B cell (primary cell): ENCODE measurements around the gene SHC3. TPM values are rescaled to one million over a fixed set of nuclear protein-coding genes. Genes with fewer than 3 reads are reported as not detected.

Experiments used
- ATAC-seq: fragments of 200-7000 bp; cut with Tn5 transposase; one replicate; pipeline ENCODE4 v1.10.0; 2021; ENCODE audit warnings: low read depth, mild to moderate bottlenecking, moderate number of reproducible peaks, moderate library complexity
- CTCF ChIA-PET: fragments of 350-600 bp; sonication (Branson Sonifier 250); formaldehyde crosslinking; loops from one replicate; lab custom pipeline; 2021; ENCODE audit warnings: antibody characterized with exemption, inconsistent platforms; lab: Charles Lee
- POLR2A ChIA-PET: fragments of 350-600 bp; sonication (Branson Sonifier 250); formaldehyde crosslinking; loops from one replicate; lab custom pipeline; 2021; ENCODE audit warnings: antibody characterized with exemption; lab: Charles Lee
- DNase-seq: peaks from one replicate; pipeline ENCODE4 v3.0.0; 2013
- H2AFZ ChIP-seq: 2 replicates; pipeline ENCODE4 v1.6.1; 2012; ENCODE audit warnings: mild to moderate bottlenecking, low read depth, low read length; ENCODE audit not compliant: insufficient read depth, poor library complexity, severe bottlenecking
- H3K27ac ChIP-seq, 2 donors: 1 replicate in 1 of 2; 2 replicates in 1 of 2; pipeline ENCODE4 v1.5.1; 2012 to 2013; ENCODE audit warnings: low read length in 2 of 2, mild to moderate bottlenecking in 2 of 2, moderate library complexity in 1 of 2
- H3K27me3 ChIP-seq, 4 experiments: fragments of 200-600 bp in 1 of 4; sonication (generic) in 1 of 4; replicated peaks in 1 of 4; 1 replicate in 2 of 4; 2 replicates in 2 of 4; pipeline versions ENCODE4 v1.6.1 to v1.7.0; 2013 to 2016; ENCODE audit warnings: low read length in 3 of 4, mild to moderate bottlenecking in 2 of 4, mixed read lengths in 1 of 4, moderate library complexity in 1 of 4; ENCODE audit not compliant: insufficient read depth in 4 of 4, control insufficient read depth in 3 of 4; ENCODE audit errors: control extremely low read depth in 1 of 4
- H3K36me3 ChIP-seq, 2 experiments: replicated peaks in 1 of 2; 1 replicate in 1 of 2; 2 replicates in 1 of 2; pipeline versions ENCODE4 v1.6.1 to v1.7.1; 2013; ENCODE audit warnings: low read length in 1 of 2; ENCODE audit not compliant: insufficient read depth in 2 of 2, control insufficient read depth in 1 of 2; ENCODE audit errors: control extremely low read depth in 1 of 2, extremely low read depth in 1 of 2
- H3K4me1 ChIP-seq, 2 donors: fragments of 200-600 bp in 1 of 2; sonication (generic) in 1 of 2; 1 replicate in 1 of 2; 2 replicates in 1 of 2; pipeline versions ENCODE4 v1.5.1 to v1.6.1; 2013 to 2017; ENCODE audit warnings: low read length in 2 of 2; ENCODE audit not compliant: control insufficient read depth in 2 of 2, insufficient read depth in 2 of 2
- H3K4me2 ChIP-seq: replicated peaks from 2 replicates; pipeline ENCODE3; 2012; ENCODE audit warnings: mild to moderate bottlenecking, low read depth, low read length; ENCODE audit not compliant: poor library complexity, severe bottlenecking
- H3K4me3 ChIP-seq, 5 experiments: fragments of 200-600 bp in 1 of 5; sonication (generic) in 1 of 5; 1 replicate in 3 of 5; 2 replicates in 2 of 5; pipeline versions ENCODE4 v1.5.1 to v1.7.0; 2011 to 2016; ENCODE audit warnings: low read length in 4 of 5, mild to moderate bottlenecking in 4 of 5, low read depth in 2 of 5, control low read depth in 1 of 5, moderate library complexity in 1 of 5; ENCODE audit not compliant: insufficient read depth in 1 of 5; ENCODE audit errors: control extremely low read depth in 1 of 5, extremely low read depth in 1 of 5
- H3K79me2 ChIP-seq: fragments of 200-600 bp; sonication (generic); one replicate; pipeline ENCODE4 v1.6.0; 2016; ENCODE audit warnings: low read length; ENCODE audit not compliant: control insufficient read depth, insufficient read depth
- H3K9ac ChIP-seq: fragments of 200-600 bp; sonication (generic); 2 replicates; pipeline ENCODE4 v1.6.1; 2017; ENCODE audit warnings: mild to moderate bottlenecking, low read length, moderate library complexity
- H3K9me3 ChIP-seq, 3 donors: one replicate each; pipeline versions ENCODE4 v1.6.1 to v1.7.1; 2013; ENCODE audit warnings: low read length in 2 of 3; ENCODE audit not compliant: control insufficient read depth in 2 of 3, insufficient read depth in 1 of 3; ENCODE audit errors: control extremely low read depth in 1 of 3
- H4K20me1 ChIP-seq: 2 replicates; pipeline ENCODE4 v1.6.0; 2012; ENCODE audit warnings: mild to moderate bottlenecking, low read length; ENCODE audit not compliant: insufficient read depth, control insufficient read depth, poor library complexity, severe bottlenecking
- H3K27ac Mint-ChIP-seq: one replicate; pipeline ENCODE4 v1.8.0; 2021; ENCODE audit warnings: mixed read lengths
- H3K27me3 Mint-ChIP-seq: one replicate; pipeline ENCODE4 v1.8.0; 2021; ENCODE audit warnings: mixed read lengths
- H3K4me1 Mint-ChIP-seq: one replicate; pipeline ENCODE4 v1.8.0; 2021; ENCODE audit warnings: mixed read lengths
- H3K4me3 Mint-ChIP-seq: one replicate; pipeline ENCODE4 v1.8.0; 2021; ENCODE audit warnings: mixed read lengths
- H3K9me3 Mint-ChIP-seq: one replicate; pipeline ENCODE4 v1.8.0; 2022; ENCODE audit warnings: mixed read lengths; ENCODE audit not compliant: insufficient read depth
- EZH2 ChIP-seq: IDR thresholded peaks from 2 replicates; pipeline ENCODE4 v1.6.1; 2012; ENCODE audit warnings: borderline replicate concordance, low read depth, mild to moderate bottlenecking, moderate library complexity, low read length; ENCODE audit not compliant: insufficient read depth, poor library complexity, severe bottlenecking
- WGBS: methylation state at CpG from one replicate; pipeline ENCODE4 v1.1.5; 2013; ENCODE audit warnings: missing lambda C conversion rate; ENCODE audit not compliant: insufficient coverage; 5-methylcytosine and 5-hydroxymethylcytosine counted together
- intact Hi-C: fragments of 100-400 bp; cut with micrococcal nuclease; formaldehyde crosslinking; loops from one replicate; pipeline ENCODE4 v1.10.0; 2022
- polyA plus RNA-seq: library from polyadenylated mRNA; depleted of rRNA; stranded (reverse); fragments of >200 nt; gene quantifications from 2 replicates; pipeline ENCODE4 v1.2.3, GENCODE V29; 2012
- total RNA-seq, 2 donors: library from RNA; stranded (reverse); fragments of 120-200 nt in 1 of 2; gene quantifications; 1 replicate in 1 of 2; 2 replicates in 1 of 2; pipeline versions ENCODE4 v1.2.3 to v1.2.4, GENCODE V29; 2013 to 2022
- TF ChIP-seq, protein P1 (sequence below): fragments of 200-600 bp; IDR thresholded peaks from one replicate; pipeline ENCODE4 v1.8.0; 2022; ENCODE audit warnings: antibody characterized with exemption, mild to moderate bottlenecking

Gene SHC3
- total and polyA plus RNA-seq, 2 donors (not counting 1 experiment from before 2014, with no cell fraction given) = 0.03 TPM; not detected in 1

DNA sequence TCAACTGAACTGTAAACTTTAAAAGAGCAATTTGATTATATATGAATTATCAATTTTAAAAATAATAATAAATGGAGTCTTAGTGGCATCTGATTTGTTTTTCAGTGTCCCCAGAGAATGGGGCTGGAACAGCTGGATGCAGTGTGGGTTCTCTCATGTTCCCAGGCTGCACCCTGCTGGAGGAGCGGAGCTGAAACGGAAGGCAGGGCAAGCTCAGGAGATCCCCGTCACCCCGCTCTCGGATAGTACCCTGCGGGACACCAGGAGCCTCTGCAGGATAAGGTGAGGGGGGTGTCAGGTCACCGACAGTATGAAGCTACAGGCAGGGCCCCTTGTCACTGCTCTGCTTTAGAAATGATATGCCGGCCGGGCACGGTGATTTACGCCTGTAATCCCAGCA is 130.0 kb downstream of the SHC3 start:
- ATAC-seq = no peak

DNA sequence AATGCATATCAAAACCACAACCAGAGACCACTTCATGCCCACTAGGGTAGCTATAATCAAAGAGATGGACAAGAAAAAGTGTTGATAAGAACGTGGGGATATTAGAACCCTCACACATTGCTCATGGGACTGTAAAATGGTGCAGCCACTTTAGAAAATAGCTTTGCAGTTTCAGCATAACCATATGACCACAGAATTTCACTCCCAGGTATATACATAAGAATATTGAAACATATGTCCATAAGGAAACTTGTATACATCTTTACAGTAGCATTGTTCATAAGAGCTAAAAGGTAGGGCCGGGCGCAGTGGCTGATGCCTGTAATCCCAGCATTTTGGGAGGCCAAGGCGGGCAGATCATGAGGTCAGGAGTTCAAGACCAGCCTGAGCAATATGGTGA is 131.0 kb downstream of the SHC3 start:
- DNase-seq = no peak
- H3K9me3 ChIP-seq = no peaks in the 10 kb centered on the region
- no peak overlapping the region for H3K4me3 ChIP-seq
- H3K27me3 ChIP-seq = peaks cover 0 to 2% (median 0%) of the 10 kb centered on the region in 4 experiments
- ATAC-seq = no peak
- H4K20me1 ChIP-seq = no peaks in the 10 kb centered on the region
- Mint-ChIP-seq H3K27me3 (peaks cover 11% of the 10 kb centered on the region), H3K4me1 (no peaks in the 10 kb centered on the region), H3K9me3 (no peaks in the 10 kb centered on the region), H3K27ac (no peak overlapping the region), H3K4me3 (no peak overlapping the region)
- H3K9ac ChIP-seq = no peak overlapping the region
- intact Hi-C loops = no loop called here
- ChIA-PET CTCF (no interaction called here), POLR2A (no interaction called here)
- no peak overlapping the region for H3K4me2 ChIP-seq
- H3K4me1 ChIP-seq = no peaks in the 10 kb centered on the region
- H2AFZ ChIP-seq = no peak overlapping the region
- no peak for TF ChIP-seq EZH2
- TF ChIP-seq, protein P1, sequence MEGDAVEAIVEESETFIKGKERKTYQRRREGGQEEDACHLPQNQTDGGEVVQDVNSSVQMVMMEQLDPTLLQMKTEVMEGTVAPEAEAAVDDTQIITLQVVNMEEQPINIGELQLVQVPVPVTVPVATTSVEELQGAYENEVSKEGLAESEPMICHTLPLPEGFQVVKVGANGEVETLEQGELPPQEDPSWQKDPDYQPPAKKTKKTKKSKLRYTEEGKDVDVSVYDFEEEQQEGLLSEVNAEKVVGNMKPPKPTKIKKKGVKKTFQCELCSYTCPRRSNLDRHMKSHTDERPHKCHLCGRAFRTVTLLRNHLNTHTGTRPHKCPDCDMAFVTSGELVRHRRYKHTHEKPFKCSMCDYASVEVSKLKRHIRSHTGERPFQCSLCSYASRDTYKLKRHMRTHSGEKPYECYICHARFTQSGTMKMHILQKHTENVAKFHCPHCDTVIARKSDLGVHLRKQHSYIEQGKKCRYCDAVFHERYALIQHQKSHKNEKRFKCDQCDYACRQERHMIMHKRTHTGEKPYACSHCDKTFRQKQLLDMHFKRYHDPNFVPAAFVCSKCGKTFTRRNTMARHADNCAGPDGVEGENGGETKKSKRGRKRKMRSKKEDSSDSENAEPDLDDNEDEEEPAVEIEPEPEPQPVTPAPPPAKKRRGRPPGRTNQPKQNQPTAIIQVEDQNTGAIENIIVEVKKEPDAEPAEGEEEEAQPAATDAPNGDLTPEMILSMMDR = no peak
- no peak overlapping the region for H3K27ac ChIP-seq
- WGBS = no CpG with 5 or more reads among the region's 4 CpGs
- no peaks in the 10 kb centered on the region for H3K79me2 ChIP-seq
- H3K36me3 ChIP-seq = no peaks in the 10 kb centered on the region

More for the DNA sequence above, 130.0 kb downstream of the SHC3 start:
- no peaks in the 10 kb centered on the region for H3K36me3 ChIP-seq
- Mint-ChIP-seq H3K9me3 (no peaks in the 10 kb centered on the region), H3K27me3 (peaks cover 11% of the 10 kb centered on the region), H3K4me1 (no peaks in the 10 kb centered on the region), H3K4me3 (no peak overlapping the region), H3K27ac (no peak overlapping the region)
- ChIA-PET CTCF (no interaction called here), POLR2A (no interaction called here)
- TF ChIP-seq EZH2 = no peak
- TF ChIP-seq, protein P1 = no peak
- peaks cover 0 to 2% (median 0%) of the 10 kb centered on the region in 4 experiments for H3K27me3 ChIP-seq
- no peak overlapping the region for H3K4me3 ChIP-seq
- no peaks in the 10 kb centered on the region for H3K4me1 ChIP-seq
- DNase-seq = no peak
- no peak overlapping the region for H3K27ac ChIP-seq
- no peaks in the 10 kb centered on the region for H3K79me2 ChIP-seq
- no peak overlapping the region for H2AFZ ChIP-seq
- no peaks in the 10 kb centered on the region for H3K9me3 ChIP-seq
- 92% methylated on average over 11 of the region's 11 CpGs for WGBS
- intact Hi-C loops = no loop called here
- H3K4me2 ChIP-seq = no peak overlapping the region
- no peaks in the 10 kb centered on the region for H4K20me1 ChIP-seq
- no peak overlapping the region for H3K9ac ChIP-seq
